H9 (cell line): ENCODE results near the gene ENOX2. TPM values are rescaled to one million over a fixed set of nuclear protein-coding genes. Genes with fewer than 3 reads are reported as not detected.

Experiments
- DNase-seq: peaks from one replicate; pipeline ENCODE4 v3.0.0-alpha.2; 2017
- H2AFZ ChIP-seq: one replicate; pipeline ENCODE4 v1.6.1; 2013; ENCODE audit warnings: mild to moderate bottlenecking, low read length, control low read depth, moderate library complexity
- H2AK5ac ChIP-seq: 2 replicates; pipeline ENCODE4 v1.6.1; 2013; ENCODE audit warnings: low read length, control low read depth, mixed read lengths; ENCODE audit not compliant: insufficient read length
- H2BK120ac ChIP-seq: one replicate; pipeline ENCODE4 v1.6.1; 2013; ENCODE audit warnings: low read depth, mild to moderate bottlenecking, low read length, control low read depth, inconsistent platforms; ENCODE audit not compliant: poor library complexity, severe bottlenecking
- H2BK12ac ChIP-seq: 2 replicates; pipeline ENCODE4 v1.6.1; 2013; ENCODE audit warnings: low read length, control low read depth, mixed read lengths, low read depth; ENCODE audit not compliant: insufficient read length
- H2BK15ac ChIP-seq: 2 replicates; pipeline ENCODE4 v1.6.1; 2013; ENCODE audit warnings: low read depth, low read length, control low read depth
- H2BK20ac ChIP-seq: one replicate; pipeline ENCODE4 v1.6.1; 2013; ENCODE audit warnings: low read depth, mild to moderate bottlenecking, low read length, control low read depth, inconsistent platforms; ENCODE audit not compliant: poor library complexity, severe bottlenecking
- H2BK5ac ChIP-seq: 2 replicates; pipeline ENCODE4 v1.6.1; 2013; ENCODE audit warnings: low read length, control low read depth, mixed read lengths; ENCODE audit not compliant: insufficient read length
- H3K14ac ChIP-seq: 2 replicates; pipeline ENCODE4 v1.6.1; 2013; ENCODE audit warnings: low read length, control low read depth; ENCODE audit not compliant: insufficient read depth
- H3K18ac ChIP-seq: 2 replicates; pipeline ENCODE4 v1.6.1; 2013; ENCODE audit warnings: low read depth, mild to moderate bottlenecking, mixed read lengths, low read length, control low read depth; ENCODE audit not compliant: insufficient read length
- H3K23ac ChIP-seq: 2 replicates; pipeline ENCODE4 v1.6.1; 2013; ENCODE audit warnings: low read length, control low read depth, mixed read lengths, low read depth; ENCODE audit not compliant: insufficient read length
- H3K23me2 ChIP-seq: 2 replicates; pipeline ENCODE4 v1.6.1; 2013; ENCODE audit warnings: low read depth, mild to moderate bottlenecking, mixed read lengths, low read length, control low read depth; ENCODE audit not compliant: insufficient read length, poor library complexity, severe bottlenecking
- H3K27ac ChIP-seq: 2 replicates; pipeline ENCODE4 v1.5.1; 2013; ENCODE audit warnings: low read length, control low read depth, mixed read lengths, low read depth; ENCODE audit not compliant: insufficient read length
- H3K27me3 ChIP-seq: 2 replicates; pipeline ENCODE4 v1.6.1; 2013; ENCODE audit warnings: low read length, control low read depth, inconsistent platforms; ENCODE audit not compliant: insufficient read depth
- H3K4ac ChIP-seq: 2 replicates; pipeline ENCODE4 v1.6.1; 2013; ENCODE audit warnings: low read depth, mild to moderate bottlenecking, control low read depth, inconsistent platforms, low read length, moderate library complexity
- H3K4me1 ChIP-seq: 2 replicates; pipeline ENCODE4 v1.6.1; 2013; ENCODE audit warnings: low read length, control low read depth, inconsistent platforms; ENCODE audit not compliant: insufficient read depth
- H3K4me2 ChIP-seq: 2 replicates; pipeline ENCODE4 v1.6.1; 2013; ENCODE audit warnings: low read length, control low read depth, mixed read lengths; ENCODE audit not compliant: insufficient read length, insufficient read depth
- H3K56ac ChIP-seq: 2 replicates; pipeline ENCODE4 v1.6.1; 2013; ENCODE audit warnings: low read depth, mild to moderate bottlenecking, mixed read lengths, low read length, control low read depth; ENCODE audit not compliant: insufficient read length
- H3K79me1 ChIP-seq: 2 replicates; pipeline ENCODE4 v1.6.1; 2013; ENCODE audit warnings: low read depth, mild to moderate bottlenecking, moderate library complexity, low read length, control low read depth, inconsistent platforms; ENCODE audit not compliant: insufficient read depth, poor library complexity, severe bottlenecking
- H3K79me2 ChIP-seq: 2 replicates; pipeline ENCODE4 v1.6.1; 2013; ENCODE audit warnings: low read length, control low read depth, inconsistent platforms; ENCODE audit not compliant: insufficient read depth
- H3K9ac ChIP-seq: 2 replicates; pipeline ENCODE4 v1.6.1; 2013; ENCODE audit warnings: low read length, control low read depth, mixed read lengths; ENCODE audit not compliant: insufficient read length; ENCODE audit errors: extremely low read depth
- H3K9me3 ChIP-seq: one replicate; pipeline ENCODE4 v1.6.1; 2013; ENCODE audit warnings: low read depth, low read length, inconsistent platforms; ENCODE audit not compliant: control insufficient read depth
- H3T11ph ChIP-seq: one replicate; pipeline ENCODE4 v1.6.1; 2013; ENCODE audit warnings: mild to moderate bottlenecking, low read length, control low read depth, inconsistent platforms
- H4K20me1 ChIP-seq: one replicate; pipeline ENCODE4 v1.6.1; 2013; ENCODE audit not compliant: control insufficient read depth, insufficient read length, insufficient read depth
- H4K5ac ChIP-seq: 2 replicates; pipeline ENCODE4 v1.6.1; 2013; ENCODE audit warnings: low read depth, mild to moderate bottlenecking, mixed read lengths, low read length, control low read depth; ENCODE audit not compliant: insufficient read length
- H4K8ac ChIP-seq: replicated peaks from 2 replicates; pipeline ENCODE4 v1.6.1; 2013; ENCODE audit warnings: low read length, control low read depth, mixed read lengths, low read depth; ENCODE audit not compliant: insufficient read length
- H4K91ac ChIP-seq: 2 replicates; pipeline ENCODE4 v1.6.1; 2013; ENCODE audit warnings: low read depth, mild to moderate bottlenecking, moderate library complexity, mixed read lengths, low read length, control low read depth; ENCODE audit not compliant: insufficient read length
- H3K27ac Mint-ChIP-seq, 3 experiments: 2 replicates in 2 of 3; 3 replicates in 1 of 3; pipeline ENCODE4 v1.8.0; 2020 to 2021; ENCODE audit warnings: mixed read lengths in 3 of 3, mild to moderate bottlenecking in 1 of 3, moderate library complexity in 1 of 3
- H3K27me3 Mint-ChIP-seq: 2 replicates; pipeline ENCODE4 v1.8.0; 2021; ENCODE audit warnings: low read depth, mild to moderate bottlenecking, moderate library complexity, mixed read lengths
- H3K36me3 Mint-ChIP-seq, 3 experiments: 2 replicates in 2 of 3; 3 replicates in 1 of 3; pipeline ENCODE4 v1.8.0; 2020 to 2021; ENCODE audit warnings: low read depth in 3 of 3, mixed read lengths in 3 of 3; ENCODE audit not compliant: insufficient read depth in 1 of 3
- H3K4me1 Mint-ChIP-seq, 2 experiments: 2 replicates each; pipeline ENCODE4 v1.8.0; 2020; ENCODE audit warnings: mixed read lengths in 2 of 2
- H3K4me3 Mint-ChIP-seq, 2 experiments: 2 replicates in 1 of 2; 3 replicates in 1 of 2; pipeline ENCODE4 v1.8.0; 2020 to 2021; ENCODE audit warnings: mild to moderate bottlenecking in 2 of 2, mixed read lengths in 2 of 2, moderate library complexity in 1 of 2
- H3K9me3 Mint-ChIP-seq, 2 experiments: 2 replicates in 1 of 2; 3 replicates in 1 of 2; pipeline ENCODE4 v1.8.0; 2020; ENCODE audit warnings: mild to moderate bottlenecking in 2 of 2, mixed read lengths in 2 of 2, moderate library complexity in 1 of 2
- CTCF ChIP-seq: fragments of 200-600 bp; sonication (generic); conservative IDR thresholded peaks from 3 replicates; pipeline ENCODE4 v1.8.0; 2021; ENCODE audit warnings: antibody characterized with exemption, mild to moderate bottlenecking
- total RNA-seq: library from RNA; stranded (reverse); gene quantifications from 2 replicates; pipeline ENCODE4 v1.2.1, GENCODE V29; 2021

The ENOX2 gene
- total RNA-seq, 1 experiment from 2014 or later = 17.7 TPM

GRCh38 chrX:130937101-130937500 is 34.1 kb upstream of the ENOX2 start:
- Histone ChIP-seq H3K23ac (no peak overlapping the region), H3K18ac (no peak overlapping the region), H3K79me1 (no peaks in the 10 kb centered on the region), H3K14ac (no peak overlapping the region), H3T11ph (no peak overlapping the region), H2BK20ac (no peak overlapping the region), H3K4me1 (no peaks in the 10 kb centered on the region), H3K4me2 (no peak overlapping the region), H2AK5ac (no peak overlapping the region), H2BK12ac (no peak overlapping the region), H3K9ac (no peak overlapping the region), H3K4ac (no peak overlapping the region), H3K23me2 (no peaks in the 10 kb centered on the region), H3K56ac (no peak overlapping the region), H4K5ac (no peak overlapping the region), H2AFZ (no peak overlapping the region), H4K20me1 (no peaks in the 10 kb centered on the region), H4K91ac (no peak overlapping the region), H3K79me2 (no peaks in the 10 kb centered on the region), H4K8ac (no peak overlapping the region), H2BK120ac (no peak overlapping the region), H3K27ac (no peak overlapping the region), H2BK15ac (no peak overlapping the region), H3K27me3 (no peaks in the 10 kb centered on the region), H2BK5ac (no peak overlapping the region), H3K9me3 (no peaks in the 10 kb centered on the region)
- TF ChIP-seq CTCF = no peak
- Mint-ChIP-seq H3K9me3 (no peaks in the 10 kb centered on the region), H3K36me3 (no peaks in the 10 kb centered on the region), H3K27me3 (peaks cover 10% of the 10 kb centered on the region), H3K4me3 (no peak overlapping the region), H3K4me1 (no peaks in the 10 kb centered on the region), H3K27ac (no peak overlapping the region)
- DNase-seq = no peak
